Right ventricle myocardium inferior (tissue), 1 donor: ENCODE measurements around the gene ITLN1. TPM values are rescaled to one million over a fixed set of nuclear protein-coding genes. Genes with fewer than 3 reads are reported as not detected.

ENCODE experiments used
- ATAC-seq: fragments of 200-7000 bp; cut with Tn5 transposase; one replicate; pipeline ENCODE4 v1.9.1; 2020; ENCODE audit warnings: mild to moderate bottlenecking, moderate library complexity
- DNase-seq: peaks from one replicate; pipeline ENCODE4 v3.0.0; 2021; ENCODE audit errors: missing footprints
- intact Hi-C: fragments of 100-400 bp; cut with DNase I; formaldehyde crosslinking; loops from one replicate; pipeline ENCODE4 v1.11.0; 2022
- total RNA-seq: library from RNA; stranded (reverse); fragmentation: NEBNext Ultra II Directional; extraction: Animal tissue kit (Norgen Biotek cat#: 25700); gene quantifications from one replicate; pipeline ENCODE4 v1.2.1, GENCODE V29; 2021
- donor health status: DM: no; HTN: yes; CAD: no; lungs with severe emphysema.

The ITLN1 gene
- total RNA-seq, 1 donor from 2014 or later, result 9.2 TPM

DNA sequence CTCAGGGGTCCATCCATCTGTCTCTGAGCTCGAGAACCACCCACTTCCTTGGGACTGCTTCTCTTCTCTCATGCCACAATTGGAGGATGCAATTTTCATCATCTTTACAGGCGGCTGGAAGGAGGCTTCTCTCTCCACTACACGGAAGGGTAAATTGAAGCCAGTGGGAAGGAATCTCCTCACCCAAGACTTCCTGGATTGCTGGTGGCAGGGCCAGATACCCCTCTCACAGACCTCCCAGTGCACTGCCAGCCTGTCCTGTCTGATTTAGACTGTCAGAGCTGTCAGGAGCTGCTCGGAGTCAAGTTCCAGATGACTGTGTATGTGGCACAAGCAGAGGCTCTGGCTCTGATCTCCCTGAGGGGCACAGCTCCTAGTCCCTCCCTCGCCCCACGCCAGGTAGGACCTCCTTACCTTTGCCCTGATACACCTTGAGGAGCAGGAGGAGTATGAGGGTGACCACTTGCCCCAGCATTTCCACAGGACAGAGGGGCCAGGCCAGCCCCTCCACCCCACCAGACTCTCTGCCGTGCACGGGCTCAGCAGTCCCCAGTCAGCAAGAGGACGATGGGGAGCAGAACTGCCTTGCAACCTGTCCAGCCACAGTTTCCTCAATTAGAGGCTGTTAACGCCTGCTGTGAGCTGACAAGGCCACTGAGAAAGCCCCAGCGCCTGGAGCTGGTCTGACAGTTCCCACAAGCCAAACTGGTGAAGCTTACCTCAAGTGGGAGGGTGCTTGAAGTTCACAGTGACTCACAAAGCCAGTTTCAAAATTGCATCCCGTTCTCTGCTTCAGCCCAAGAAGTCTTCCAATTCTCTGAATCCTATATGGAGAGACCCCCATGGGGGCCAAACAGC, 22.5 kb downstream of the ITLN1 start, which contains the start of gene CD244:
CD244 (minus strand) TSS at position 685 of the 858 bp plus-strand sequence; CDS start at position 475, 210 bp downstream.
- DNase-seq, result peak; percentile 75
- ATAC-seq, result peak; percentile 63
- intact Hi-C loops, result no loop called here

GRCh38 chr1:160860840-160861505, 24.0 kb downstream of the ITLN1 start:
- intact Hi-C loops, result no loop called here
- no peak for ATAC-seq
- DNase-seq, result no peak

- intact Hi-C loops, result no loop called here
- DNase-seq (no peak), ATAC-seq (no peak)
These were observed 25.8 kb downstream of the ITLN1 start for GRCh38 chr1:160859166-160859565.

GRCh38 chr1:160858507-160858906, 26.5 kb downstream of the ITLN1 start:
- ATAC-seq (no peak), DNase-seq (no peak)
- intact Hi-C loops, result no loop called here

DNA sequence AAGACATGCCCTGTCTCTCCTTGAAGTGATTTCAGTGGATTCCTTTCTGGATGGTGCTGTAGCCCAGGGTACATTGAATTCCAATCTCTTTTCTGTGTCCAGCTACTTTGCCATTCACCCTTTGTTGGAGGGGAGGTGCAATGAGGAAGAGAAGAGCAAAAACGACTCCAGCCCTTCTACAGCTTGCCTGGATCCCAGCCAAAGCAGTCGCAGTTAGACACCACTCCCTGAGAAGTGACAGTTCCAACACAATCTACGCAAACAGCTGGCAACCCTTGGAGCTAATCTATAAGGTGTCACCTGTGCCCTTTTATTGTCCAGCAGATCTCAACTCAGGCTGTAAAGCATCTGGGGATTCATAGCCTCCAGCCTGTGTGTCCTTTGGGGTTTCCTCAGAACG, 26.9 kb downstream of the ITLN1 start:
- intact Hi-C loops, result no loop called here
- no peak for DNase-seq
- ATAC-seq, result no peak

DNA sequence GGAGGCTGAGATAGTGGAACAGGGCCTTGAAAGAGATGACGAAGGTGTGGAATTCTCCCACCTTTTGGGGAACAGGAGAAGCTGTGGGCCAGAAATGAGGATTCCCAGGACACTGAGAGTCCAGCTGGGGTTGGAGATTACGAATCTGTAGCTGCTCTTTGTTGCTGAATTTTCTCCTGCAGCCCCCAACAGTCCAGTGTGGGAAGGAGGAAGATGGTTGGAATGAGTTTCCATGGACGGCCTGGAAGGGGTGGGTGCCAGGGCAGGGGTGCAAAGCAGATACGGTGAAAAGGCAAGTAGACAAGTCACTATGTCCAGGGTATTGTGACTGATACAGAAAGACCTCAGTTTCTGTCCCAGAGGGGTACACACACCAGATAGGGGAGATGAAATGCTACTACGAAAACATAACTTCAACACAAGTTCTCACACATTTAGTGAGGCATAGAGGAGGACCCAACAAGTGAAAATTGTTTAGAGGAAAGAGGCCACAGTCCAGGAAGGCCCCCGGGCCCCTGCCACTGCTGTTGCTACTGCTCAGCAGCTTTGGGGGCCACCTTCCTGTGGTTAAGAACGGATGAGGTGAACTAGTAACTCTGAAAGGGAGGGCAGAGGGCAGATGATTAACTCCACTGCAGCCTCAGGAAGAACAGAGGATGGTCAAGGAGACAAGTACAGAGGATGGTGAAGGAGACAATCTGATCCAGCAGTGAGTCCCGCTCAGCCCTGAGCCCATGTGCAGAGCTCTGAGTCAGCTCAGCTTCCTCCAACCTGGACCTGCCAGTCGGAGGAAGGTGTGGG, 29.6 kb downstream of the ITLN1 start:
- intact Hi-C loops, result no loop called here
- DNase-seq, result no peak
- ATAC-seq, result no peak

GRCh38 chr1:160853754-160854153, 31.2 kb downstream of the ITLN1 start:
- intact Hi-C loops, result no loop called here
- ATAC-seq (no peak), DNase-seq (no peak)

- DNase-seq, result no peak
- ATAC-seq, result no peak
- intact Hi-C loops, result no loop called here
These were observed 32.0 kb downstream of the ITLN1 start for GRCh38 chr1:160853014-160853413.

DNA sequence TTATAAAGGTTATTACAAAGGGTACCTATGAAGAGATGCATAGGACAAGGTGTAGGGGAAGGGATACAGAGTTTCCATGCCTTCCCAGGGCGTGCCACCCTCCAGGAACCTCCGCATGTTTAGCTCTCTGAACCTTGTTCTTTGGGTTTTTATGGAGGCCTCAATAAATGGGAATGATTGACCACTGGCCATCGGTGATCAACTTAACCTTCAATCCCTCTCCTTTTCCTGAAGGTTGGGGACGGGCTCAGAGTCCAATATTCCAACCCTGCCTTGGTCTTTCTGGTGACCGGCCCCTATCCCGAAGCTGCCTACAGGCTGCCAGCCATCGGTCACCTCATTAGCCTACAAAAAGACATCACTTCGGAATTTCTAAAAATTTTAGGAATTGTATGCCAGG, 34.0 kb downstream of the ITLN1 start:
- ATAC-seq (no peak), DNase-seq (no peak)
- intact Hi-C loops, result no loop called here

- no peak for ATAC-seq
- DNase-seq, result no peak
- intact Hi-C loops, result no loop called here
These were observed 34.4 kb downstream of the ITLN1 start for GRCh38 chr1:160850541-160850940.

DNA sequence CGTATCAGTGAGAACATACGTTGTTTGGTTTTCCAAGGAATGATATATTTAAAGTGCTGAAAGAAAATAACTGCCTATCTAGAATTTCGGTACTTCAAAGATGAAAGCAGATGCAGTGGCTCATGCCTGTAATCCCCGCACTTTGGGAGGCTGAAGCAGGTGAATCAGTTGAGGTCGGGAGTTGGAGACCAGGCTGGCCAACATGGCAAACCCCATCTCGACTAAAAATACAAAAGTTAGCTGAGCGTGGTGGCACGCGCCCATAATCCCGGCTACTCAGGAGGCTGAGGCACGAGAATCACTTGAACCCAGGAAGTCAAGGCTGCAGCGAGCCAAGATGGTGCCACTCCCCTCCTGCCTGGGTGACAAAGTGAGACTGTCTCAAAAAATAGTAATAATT, 38.7 kb downstream of the ITLN1 start:
- intact Hi-C loops, result no loop called here
- no peak for ATAC-seq
- DNase-seq, result no peak

DNA sequence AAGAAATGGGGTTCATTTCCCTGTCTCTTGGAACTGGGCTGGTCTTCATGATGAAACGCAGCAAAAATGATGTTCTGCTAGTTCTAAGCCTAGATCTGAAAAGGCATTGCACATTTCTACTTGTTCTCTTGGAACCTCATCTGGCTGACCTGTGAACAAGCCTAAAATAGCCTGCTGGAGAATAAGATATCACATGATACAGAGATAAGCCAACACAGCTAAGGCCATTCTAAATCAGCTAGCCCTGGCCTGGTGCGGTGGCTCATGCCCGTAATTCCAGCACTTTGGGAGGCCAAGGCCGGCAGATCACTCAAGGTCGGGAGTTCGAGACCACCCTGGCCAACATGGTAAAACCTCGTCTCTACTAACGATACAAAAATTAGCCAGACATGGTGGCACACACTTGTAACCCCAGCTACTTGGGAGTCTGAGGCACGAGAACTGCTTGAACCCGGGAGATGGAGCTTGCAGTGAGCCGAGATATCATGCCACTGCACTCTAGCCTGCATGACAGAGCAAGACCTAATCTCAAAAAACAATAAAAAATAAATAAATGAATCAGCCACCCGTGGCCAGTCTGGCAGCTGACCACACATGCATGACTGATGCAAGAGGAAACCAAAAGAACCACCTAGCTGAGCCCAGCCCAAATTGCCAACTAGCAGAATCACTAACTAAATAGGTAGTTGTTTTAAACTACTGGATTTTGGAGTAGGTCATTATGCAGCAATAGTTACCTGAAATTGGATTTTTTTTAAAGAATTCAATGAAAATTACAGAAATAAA, 40.3 kb downstream of the ITLN1 start:
- intact Hi-C loops, result no loop called here
- DNase-seq (no peak), ATAC-seq (no peak)

DNA sequence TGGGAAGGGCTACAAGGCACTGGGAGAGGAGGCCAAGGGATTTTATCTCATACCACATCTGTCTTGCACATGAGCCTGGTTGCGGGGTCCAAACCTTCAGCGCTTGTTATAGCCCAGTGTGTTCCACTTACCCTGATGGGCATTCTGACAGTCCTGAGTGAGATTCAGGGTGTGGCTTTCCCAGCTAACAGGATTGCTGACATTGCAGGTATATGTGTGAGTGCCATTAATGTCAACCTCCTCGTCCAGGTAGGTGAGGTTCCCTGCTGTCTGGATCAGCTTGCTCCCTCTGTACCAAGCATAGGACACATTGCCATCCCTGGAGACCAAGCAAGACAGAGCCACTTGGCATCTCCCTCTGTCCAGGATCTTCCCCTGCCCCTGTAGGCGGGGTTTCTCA, 43.9 kb downstream of the ITLN1 start:
- no peak for ATAC-seq
- intact Hi-C loops, result no loop called here
- DNase-seq, result no peak

GRCh38 chr1:160839746-160840145, 45.2 kb downstream of the ITLN1 start:
- DNase-seq (no peak), ATAC-seq (no peak)
- intact Hi-C loops, result loop anchor here (5.0 kb wide), 1 partner anchor 153 kb away; no protein-coding TSS in a partner anchor

- intact Hi-C loops, result loop anchor here (5.0 kb wide), 1 partner anchor 153 kb away; no protein-coding TSS in a partner anchor
- DNase-seq, result no peak
- no peak for ATAC-seq
These were observed 46.1 kb downstream of the ITLN1 start for GRCh38 chr1:160838888-160839287.

- intact Hi-C loops, result loop anchor here (5.0 kb wide), 1 partner anchor 155 kb away; no protein-coding TSS in a partner anchor
These were observed 47.3 kb downstream of the ITLN1 start for GRCh38 chr1:160837558-160838205.

DNA sequence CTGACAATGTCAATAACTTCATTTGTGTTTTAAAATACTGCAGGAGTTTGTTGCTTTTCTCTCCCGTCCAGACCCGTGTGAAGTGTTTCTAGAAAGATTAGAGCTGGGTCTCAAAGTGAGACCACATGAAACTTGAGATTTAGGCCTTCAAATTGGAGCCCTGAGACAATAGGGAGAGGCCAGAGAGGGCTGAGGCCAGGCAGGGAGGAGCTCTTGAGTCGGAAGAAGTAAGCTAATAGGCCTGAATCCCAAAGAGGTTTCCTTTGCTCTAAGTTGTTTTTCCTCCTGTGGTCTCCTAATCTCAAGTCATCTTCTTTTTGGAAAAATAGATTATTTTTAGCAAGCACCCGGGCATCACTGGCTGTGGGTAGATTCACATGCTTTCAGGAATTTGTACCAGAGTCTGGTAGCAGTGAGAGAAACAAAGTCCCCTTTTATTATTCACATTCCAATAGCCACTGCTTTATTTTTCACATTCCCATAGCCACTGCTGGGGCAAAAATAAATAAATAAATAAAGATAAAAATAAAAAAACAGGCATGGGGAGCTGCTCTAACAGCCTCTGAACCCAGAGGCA, 47.9 kb downstream of the ITLN1 start:
- intact Hi-C loops, result loop anchor here (5.0 kb wide), 1 partner anchor 155 kb away; no protein-coding TSS in a partner anchor
- no peak for DNase-seq
- ATAC-seq, result no peak

More at GRCh38 chr1:160837558-160838205, 47.3 kb downstream of the ITLN1 start:
- ATAC-seq, result peak; percentile 46
- no peak for DNase-seq
